Measurements from ENCODE around the gene JMJD1C.
"Not testable (repeated sequence)": the region's sequence is repeated elsewhere in the genome, so short reads cannot be mapped to it uniquely, and the experiment has no call there.

Gene JMJD1C

DNA sequence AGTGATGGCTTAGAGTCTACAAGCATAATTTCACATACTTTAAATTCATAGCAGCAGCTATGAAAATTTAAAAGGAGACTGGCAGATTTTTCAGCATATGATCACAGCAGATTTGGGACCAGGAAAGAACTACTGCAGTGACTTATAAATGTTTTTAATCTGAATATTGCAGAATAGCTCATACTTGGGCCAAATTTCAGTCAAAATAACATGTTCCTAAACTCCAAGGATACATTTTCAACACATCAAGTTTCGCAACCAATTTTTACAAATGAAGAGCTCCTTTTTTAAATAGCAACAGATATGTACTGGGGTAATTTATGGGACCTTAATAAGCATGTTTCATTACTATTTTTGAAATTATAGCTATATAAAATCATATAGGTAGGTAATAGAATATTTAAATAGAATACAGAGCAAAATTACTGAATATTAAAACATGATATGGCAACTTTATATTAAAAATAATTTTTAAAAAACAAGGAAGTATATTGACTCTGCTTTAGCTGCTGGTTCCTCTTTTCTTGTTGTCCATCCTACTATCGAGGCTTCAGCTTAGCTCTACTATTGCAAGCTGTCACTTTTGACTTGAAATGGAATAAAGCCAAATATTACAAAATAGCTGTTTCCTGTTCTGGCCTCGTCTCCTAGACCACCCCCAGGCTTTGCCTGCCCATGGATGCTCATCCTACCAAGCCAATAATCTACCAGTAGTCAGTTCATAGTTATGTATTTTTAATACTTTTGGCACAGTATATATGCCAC is 209.6 kb downstream of the JMJD1C start:
- peak; percentile 21 for DNase-seq

DNA sequence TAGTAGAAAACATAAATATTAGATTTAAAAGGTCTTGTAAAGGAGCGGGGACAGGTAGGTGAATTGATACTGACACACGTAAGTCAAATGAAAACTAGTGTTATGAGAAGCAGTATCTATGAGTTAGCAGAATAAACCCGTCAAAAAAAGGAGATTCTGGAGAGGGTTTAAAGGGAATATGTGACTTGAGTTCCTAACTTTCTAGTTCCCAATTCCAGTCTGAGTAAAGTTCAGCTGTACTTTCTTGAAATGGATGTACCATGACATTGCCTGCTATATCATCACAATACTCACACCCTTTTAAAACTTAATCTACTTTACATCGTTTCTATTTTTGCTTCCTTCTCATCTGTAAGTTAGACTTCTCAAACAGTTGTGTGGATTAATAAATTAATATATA is 210.5 kb downstream of the JMJD1C start:
- DNase-seq = no peak

DNA sequence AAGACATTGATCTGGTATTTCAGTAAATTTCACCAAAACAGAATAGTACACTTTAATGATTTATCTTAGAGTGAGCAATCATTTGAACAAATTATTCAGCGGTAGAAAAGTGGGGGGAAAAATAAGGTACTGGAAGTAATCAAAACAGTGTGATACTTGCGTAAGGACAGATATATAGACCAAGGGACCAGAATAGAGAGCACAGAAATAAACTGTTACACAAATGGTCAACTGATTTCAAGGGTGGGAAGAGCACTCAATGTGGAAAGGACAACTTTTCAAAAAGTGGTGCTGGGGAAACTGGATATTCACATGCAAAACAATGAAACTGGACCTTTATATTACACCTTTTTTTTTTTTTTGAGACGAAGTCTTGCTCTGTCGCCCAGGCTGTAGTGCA is 212.7 kb downstream of the JMJD1C start:
- DNase-seq = no peak

- no peak for DNase-seq
Observed at GRCh38 chr10:63252095-63252762, 213.5 kb downstream of the JMJD1C start.

GRCh38 chr10:63250032-63250431 is 215.7 kb downstream of the JMJD1C start:
- DNase-seq = no peak

- no peak for DNase-seq
Observed at GRCh38 chr10:63247771-63248170, 218.0 kb downstream of the JMJD1C start.

GRCh38 chr10:63246356-63246755 is 219.4 kb downstream of the JMJD1C start:
- DNase-seq = no peak

- DNase-seq = no peak
Observed at GRCh38 chr10:63241841-63242281, 223.9 kb downstream of the JMJD1C start.

- DNase-seq = no peak
Observed at GRCh38 chr10:63240807-63241206, 225.0 kb downstream of the JMJD1C start.

GRCh38 chr10:63238501-63238900 is 227.3 kb downstream of the JMJD1C start:
- no peak for DNase-seq

DNA sequence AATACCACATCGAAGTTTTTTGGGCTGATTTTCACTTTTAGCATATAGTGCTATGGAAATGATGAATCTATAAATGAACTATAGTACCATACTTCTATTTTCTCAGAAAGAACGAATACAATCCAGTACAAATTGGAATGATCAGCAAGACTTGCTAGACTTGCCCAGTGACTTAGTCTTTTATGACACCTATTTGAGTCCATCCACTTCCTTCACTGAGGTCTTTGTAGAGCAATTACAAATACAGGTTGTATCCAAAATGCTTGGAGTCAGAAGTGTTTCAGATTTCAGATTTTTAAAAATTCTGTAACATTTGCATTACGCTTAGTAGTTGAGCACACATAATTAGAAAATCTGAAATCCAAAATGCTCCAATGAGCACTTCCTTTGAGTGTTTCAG is 228.4 kb downstream of the JMJD1C start:
- no peak for DNase-seq

DNA sequence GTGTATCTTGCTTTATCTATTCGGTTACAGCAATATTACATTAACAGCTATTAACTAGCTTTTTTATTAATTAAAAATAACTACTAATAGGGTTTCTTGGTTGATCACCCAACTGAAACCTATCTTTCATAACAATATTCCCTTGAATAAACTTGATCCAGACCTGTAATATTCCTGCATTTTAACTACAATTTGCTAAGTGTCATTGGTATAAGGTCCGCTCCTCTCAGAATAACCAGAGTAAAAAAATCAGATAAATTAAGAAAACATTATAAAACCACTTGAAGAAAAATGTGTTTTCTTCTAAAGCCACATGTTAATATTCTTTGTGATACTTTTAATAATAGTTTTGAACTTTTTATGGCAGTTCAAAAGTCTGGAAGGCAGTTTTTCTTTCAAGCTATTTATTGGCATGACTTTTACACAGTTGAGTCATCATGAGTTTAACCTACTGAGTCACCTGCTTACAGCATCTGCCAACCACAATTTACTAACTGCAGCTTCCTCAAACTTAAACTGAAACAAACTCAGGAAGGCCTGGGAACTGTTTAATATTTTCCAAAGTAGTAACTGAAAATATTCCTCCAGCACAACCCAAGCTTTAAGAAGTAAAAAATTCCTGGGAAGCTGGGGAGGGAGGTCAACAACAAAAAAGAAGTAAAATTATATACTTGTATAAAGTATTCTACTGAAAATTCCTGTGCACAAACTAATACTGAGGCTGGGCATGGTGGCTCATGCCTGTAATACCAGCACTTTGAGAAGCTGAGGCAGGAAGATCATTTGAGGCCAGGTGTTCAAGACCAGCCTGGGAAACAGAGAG is 229.5 kb downstream of the JMJD1C start:
- DNase-seq = peak; percentile 92

- not testable (repeated sequence) for DNase-seq
Observed at GRCh38 chr10:63235136-63235535, 230.6 kb downstream of the JMJD1C start.

GRCh38 chr10:63229161-63229560 is 236.6 kb downstream of the JMJD1C start:
- no peak for DNase-seq

DNA sequence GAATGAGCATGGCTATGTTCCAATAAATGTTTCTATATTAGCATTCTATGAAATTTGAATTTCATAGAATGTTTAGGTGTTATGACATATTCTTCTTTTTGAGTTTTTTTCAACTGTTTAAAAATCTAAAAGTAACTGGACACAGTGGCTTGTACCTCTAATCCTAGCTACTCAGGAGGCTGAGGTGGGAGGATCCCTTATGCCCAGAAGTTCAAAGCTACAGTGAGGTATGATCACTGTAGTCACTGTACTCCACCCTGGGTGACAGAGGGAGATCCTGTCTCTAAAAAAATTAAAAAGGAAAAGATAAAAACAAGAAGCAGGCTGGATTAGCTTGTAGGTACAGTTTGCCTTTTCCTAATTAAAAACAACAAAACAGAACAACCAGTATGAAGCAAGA is 237.5 kb downstream of the JMJD1C start:
- DNase-seq = no peak

DNA sequence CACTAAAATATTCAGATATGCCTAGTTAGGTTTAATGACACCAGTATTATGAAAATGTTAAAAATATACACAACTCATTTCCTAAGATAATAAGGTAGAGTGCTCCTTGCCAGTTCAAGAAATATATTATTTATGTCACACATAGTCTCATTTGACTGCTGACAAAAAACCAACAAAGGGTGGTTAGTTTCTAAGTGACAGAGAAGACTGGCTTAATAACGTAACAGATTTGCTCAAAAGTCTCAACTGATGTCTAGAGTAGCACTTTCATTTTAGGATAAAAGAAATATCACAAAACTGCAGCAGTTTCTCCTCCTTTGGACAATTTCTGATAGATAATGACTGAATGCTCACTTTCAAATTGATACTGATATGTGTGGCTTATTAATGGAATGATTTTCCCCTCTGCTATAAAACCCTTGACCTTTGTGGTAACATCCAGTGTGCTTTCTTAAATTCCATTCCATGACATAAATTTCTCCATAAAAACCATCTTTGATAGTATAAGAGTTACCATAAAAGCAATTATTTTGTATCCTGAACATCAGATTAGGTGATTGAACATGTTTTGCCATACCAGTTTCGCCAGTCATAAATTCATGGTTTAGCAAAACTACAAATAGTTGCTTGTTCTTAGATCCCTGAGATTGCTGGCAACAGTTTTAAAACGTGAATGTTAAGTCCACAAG is 238.4 kb downstream of the JMJD1C start:
- DNase-seq = peak; percentile 34

- DNase-seq = no peak
Observed at GRCh38 chr10:63224241-63224640, 241.5 kb downstream of the JMJD1C start.

DNA sequence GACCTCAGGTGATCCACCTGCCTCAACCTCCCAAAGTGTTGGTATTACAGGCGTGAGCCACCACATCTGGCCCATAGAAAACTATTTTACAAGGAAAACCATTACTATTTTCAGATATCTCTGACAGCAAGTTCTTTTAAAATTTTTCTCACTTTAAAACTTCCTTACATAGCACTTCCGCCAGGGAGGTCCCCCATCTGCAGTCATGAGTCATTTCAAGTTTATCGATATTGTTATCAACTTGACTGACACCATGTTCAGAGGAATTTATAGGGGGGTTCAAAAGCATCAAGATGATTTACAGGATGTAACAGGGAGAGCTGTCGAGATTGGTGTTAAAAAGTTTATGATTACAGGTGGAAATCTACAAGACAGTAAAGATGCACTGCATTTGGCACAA is 243.8 kb downstream of the JMJD1C start:
- DNase-seq = no peak

DNA sequence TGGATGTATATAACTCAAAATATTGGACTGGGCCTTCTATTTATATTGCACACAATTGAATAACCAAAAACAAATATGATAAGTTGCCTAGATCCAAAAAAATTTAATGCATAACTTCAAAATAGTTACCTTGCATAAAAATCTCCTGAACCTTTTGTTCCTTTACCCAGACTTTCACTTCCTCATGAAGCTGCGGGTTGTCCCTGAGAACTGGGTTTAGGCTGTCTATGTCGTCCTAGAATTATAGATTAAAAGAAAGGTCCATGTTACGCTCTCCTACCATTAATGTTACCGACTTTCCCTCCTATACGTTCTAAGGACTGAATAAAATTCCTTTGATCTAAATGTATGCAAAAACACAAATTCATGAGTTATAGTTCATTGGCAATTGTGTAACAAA is 246.0 kb downstream of the JMJD1C start:
- DNase-seq = no peak

- peak; percentile 59 for DNase-seq
Observed at GRCh38 chr10:63217120-63217605, 248.6 kb downstream of the JMJD1C start.

DNA sequence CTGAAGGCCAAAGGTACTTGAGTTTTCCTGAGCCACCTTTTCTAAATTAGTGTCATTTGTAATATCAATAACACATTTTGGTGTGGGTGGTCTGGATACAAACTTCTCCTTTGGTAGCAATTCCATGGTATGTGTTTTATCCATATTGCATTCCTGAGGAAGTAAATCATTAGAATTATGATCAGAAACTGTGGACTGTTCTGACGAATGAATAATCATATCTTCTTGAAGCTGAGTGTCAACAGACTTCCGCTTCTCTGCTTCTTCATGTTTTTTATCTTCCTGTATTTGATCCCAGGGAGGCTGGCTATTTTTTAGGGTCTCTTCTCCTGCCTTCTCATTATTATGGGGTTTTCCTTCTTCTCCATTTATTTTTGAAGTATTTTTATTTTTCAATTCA is 251.2 kb downstream of the JMJD1C start:
- DNase-seq = peak; percentile 34

GRCh38 chr10:63213489-63213888 is 252.3 kb downstream of the JMJD1C start:
- no peak for DNase-seq
